Testis (tissue), 3 donors: ENCODE results near the gene IL1RL1. TPM values are rescaled to one million over a fixed set of nuclear protein-coding genes. Genes with fewer than 3 reads are reported as not detected.
A peak's percentile ranks its signal among the peaks of the same experiment; 100 is the strongest.

ENCODE experiments used
- DNase-seq: peaks from one replicate; pipeline ENCODE4 v3.0.0-alpha.2; 2019
- H3K27ac ChIP-seq, 2 donors: fragments of 200-600 bp; sonication (generic); one replicate each; pipeline ENCODE4 v1.5.1; 2019
- H3K27me3 ChIP-seq: fragments of 200-600 bp; sonication (generic); one replicate; pipeline ENCODE4 v1.5.1; 2019
- H3K36me3 ChIP-seq: fragments of 200-600 bp; sonication (generic); one replicate; pipeline ENCODE4 v1.5.1; 2017; ENCODE audit warnings: low read depth; ENCODE audit errors: missing control alignments
- H3K4me1 ChIP-seq: fragments of 200-600 bp; sonication (generic); one replicate; pipeline ENCODE4 v1.5.1; 2019
- H3K4me3 ChIP-seq, 2 donors: fragments of 200-600 bp; sonication (generic); one replicate each; pipeline ENCODE4 v1.5.1; 2017 to 2019
- H3K9me3 ChIP-seq: fragments of 200-600 bp; sonication (generic); one replicate; pipeline ENCODE4 v1.5.1; 2017
- POLR2A ChIP-seq: fragments of 450-650 bp; IDR thresholded peaks from one replicate; pipeline ENCODE4 v1.6.1; 2017; ENCODE audit warnings: antibody characterized with exemption, mild to moderate bottlenecking, moderate library complexity
- whole genome bisulfite sequencing, 2 donors: methylation state at CpG; one replicate each; pipeline ENCODE4 v1.1.5; 2018; 5-methylcytosine and 5-hydroxymethylcytosine counted together
- intact Hi-C: fragments of 100-400 bp; cut with DNase I; formaldehyde crosslinking; loops from one replicate; pipeline ENCODE4 v1.15.1; 2023; ENCODE audit warnings: low total_unique reads
- polyA plus RNA-seq: library from polyadenylated mRNA; stranded (reverse); fragments of 350-450 nt; fragmentation: Illumina TruSeq; extraction: RNeasy Lipid Tissue Mini Kit (QIAGEN cat#74804); gene quantifications from one replicate; pipeline ENCODE4 v1.2.3, GENCODE V29; 2014; ENCODE audit warnings: low read depth, low replicate concordance; ENCODE audit not compliant: insufficient read depth
- total RNA-seq, 2 donors: library from RNA; depleted of rRNA; stranded (reverse); fragments of >200 nt; gene quantifications; one replicate each; pipeline ENCODE4 v1.2.3, GENCODE V29; 2016
- TF ChIP-seq, protein P1 (sequence below), 3 experiments: fragments of 450-650 bp in 2 of 3; fragments of 200-600 bp in 1 of 3; sonication (generic) in 1 of 3; IDR thresholded peaks; one replicate each; pipeline ENCODE4 v1.5.1; 2016 to 2019; ENCODE audit warnings: antibody characterized with exemption in 3 of 3, mild to moderate bottlenecking in 2 of 3, moderate library complexity in 1 of 3

IL1RL1 gene
- total and polyA plus RNA-seq, 3 donors from 2014 or later: 0.78 to 5.8 (median 1.0) TPM

DNA sequence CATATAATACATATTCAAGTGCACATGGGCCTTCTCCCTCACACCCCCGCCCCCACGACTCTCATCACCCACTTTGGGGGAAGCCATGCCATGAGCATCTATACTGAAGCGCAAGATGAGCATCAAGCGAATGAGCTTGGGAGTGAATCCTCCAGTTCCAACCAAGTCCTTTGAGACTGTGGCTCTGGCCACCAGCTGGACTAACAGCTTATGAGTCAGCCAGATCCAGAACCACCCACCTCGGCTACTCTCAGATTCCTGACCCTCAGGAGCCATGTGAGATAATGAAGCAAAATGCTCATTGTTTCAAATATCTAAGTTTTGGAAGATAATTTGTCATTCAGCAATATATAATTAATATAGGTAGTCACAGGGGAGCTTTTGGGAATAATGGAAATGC is 22.2 kb upstream of the IL1RL1 start:
- WGBS, 2 donors: 88 to 90% methylated on average over 5 of the region's 5 CpGs
- H3K27ac ChIP-seq: no peak overlapping the region

DNA sequence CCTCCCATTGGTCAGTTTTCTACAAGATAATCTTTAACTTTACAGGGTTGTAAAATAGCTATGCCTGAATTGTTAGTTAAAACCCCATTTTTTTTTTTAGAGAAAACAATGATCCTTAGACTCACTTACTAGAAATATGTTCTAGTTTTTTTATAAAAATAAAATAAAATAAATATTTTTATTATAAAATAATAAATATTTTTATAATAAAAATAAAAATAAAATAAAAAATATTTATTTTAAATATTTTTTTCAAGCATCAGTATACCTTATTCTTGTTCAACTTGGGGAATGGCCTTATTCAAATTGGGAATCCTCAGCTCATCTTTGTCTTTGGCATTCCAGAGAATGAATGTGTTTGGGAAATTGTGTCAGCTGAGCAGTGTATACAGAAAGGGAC is 20.8 kb upstream of the IL1RL1 start:
- Histone ChIP-seq H3K4me1 (no peaks in the 10 kb centered on the region), H3K4me3 (no peak overlapping the region), H3K9me3 (no peaks in the 10 kb centered on the region), H3K36me3 (no peaks in the 10 kb centered on the region), H3K27ac (no peak overlapping the region), H3K27me3 (no peaks in the 10 kb centered on the region)
- intact Hi-C loops: no loop called here
- TF ChIP-seq, protein P1, sequence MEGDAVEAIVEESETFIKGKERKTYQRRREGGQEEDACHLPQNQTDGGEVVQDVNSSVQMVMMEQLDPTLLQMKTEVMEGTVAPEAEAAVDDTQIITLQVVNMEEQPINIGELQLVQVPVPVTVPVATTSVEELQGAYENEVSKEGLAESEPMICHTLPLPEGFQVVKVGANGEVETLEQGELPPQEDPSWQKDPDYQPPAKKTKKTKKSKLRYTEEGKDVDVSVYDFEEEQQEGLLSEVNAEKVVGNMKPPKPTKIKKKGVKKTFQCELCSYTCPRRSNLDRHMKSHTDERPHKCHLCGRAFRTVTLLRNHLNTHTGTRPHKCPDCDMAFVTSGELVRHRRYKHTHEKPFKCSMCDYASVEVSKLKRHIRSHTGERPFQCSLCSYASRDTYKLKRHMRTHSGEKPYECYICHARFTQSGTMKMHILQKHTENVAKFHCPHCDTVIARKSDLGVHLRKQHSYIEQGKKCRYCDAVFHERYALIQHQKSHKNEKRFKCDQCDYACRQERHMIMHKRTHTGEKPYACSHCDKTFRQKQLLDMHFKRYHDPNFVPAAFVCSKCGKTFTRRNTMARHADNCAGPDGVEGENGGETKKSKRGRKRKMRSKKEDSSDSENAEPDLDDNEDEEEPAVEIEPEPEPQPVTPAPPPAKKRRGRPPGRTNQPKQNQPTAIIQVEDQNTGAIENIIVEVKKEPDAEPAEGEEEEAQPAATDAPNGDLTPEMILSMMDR (IDR thresholded peaks at IDR 0.05): no peak
- no peak for TF ChIP-seq POLR2A
- DNase-seq: no peak

More for the DNA sequence above, 22.2 kb upstream of the IL1RL1 start:
- no peaks in the 10 kb centered on the region for H3K4me1 ChIP-seq
- H3K27me3 ChIP-seq: no peaks in the 10 kb centered on the region
- DNase-seq: no peak
- no peak for TF ChIP-seq POLR2A
- TF ChIP-seq, protein P1 (IDR thresholded peaks at IDR 0.05): no peak
- no peaks in the 10 kb centered on the region for H3K36me3 ChIP-seq
- H3K9me3 ChIP-seq: no peaks in the 10 kb centered on the region
- intact Hi-C loops: no loop called here
- H3K4me3 ChIP-seq: no peak overlapping the region

DNA sequence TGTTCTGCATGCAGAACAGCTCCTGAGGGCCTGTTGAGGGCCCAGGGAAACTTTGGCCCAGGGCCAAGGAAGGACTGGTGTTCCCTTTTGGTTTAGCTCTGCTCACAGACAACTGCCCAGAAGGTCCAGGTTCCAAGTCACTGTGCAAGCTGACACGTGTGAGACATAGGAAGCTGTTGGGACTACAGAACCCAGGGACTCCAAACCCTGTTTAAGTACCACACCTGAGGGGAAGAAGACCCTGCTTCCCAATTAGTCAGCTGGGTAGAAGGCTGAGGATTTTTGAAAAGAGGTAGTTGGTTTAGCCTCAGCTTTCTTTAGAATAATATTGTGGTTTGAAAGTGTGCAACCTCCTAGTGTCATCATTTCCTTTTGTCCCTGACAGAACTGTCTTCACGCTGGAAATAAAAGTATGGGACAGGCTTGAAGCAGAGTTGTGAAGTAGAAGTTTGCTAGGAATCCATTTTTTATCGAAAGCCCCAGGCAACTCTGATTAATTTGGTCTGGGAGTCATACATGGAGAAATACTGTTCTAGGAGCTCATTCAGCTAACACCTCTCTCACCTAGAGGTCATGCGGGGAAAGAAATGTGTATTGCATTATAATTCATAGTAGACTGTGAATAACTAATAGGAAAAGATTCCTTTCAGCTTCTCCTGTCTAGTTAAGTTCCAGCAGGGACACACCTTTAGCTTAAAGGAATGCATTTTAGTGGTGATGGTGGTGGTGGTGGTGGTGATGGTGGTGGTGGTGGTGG is 19.9 kb upstream of the IL1RL1 start:
- intact Hi-C loops: no loop called here
- Histone ChIP-seq H3K27ac (no peak overlapping the region), H3K4me1 (no peaks in the 10 kb centered on the region), H3K36me3 (no peaks in the 10 kb centered on the region), H3K9me3 (no peaks in the 10 kb centered on the region), H3K4me3 (no peak overlapping the region), H3K27me3 (no peaks in the 10 kb centered on the region)
- DNase-seq: peak; percentile 31
- TF ChIP-seq, protein P1 (IDR thresholded peaks at IDR 0.05): no peak
- no peak for TF ChIP-seq POLR2A
- 79 to 86% methylated on average over 4 of the region's 4 CpGs for whole genome bisulfite sequencing, 2 donors

DNA sequence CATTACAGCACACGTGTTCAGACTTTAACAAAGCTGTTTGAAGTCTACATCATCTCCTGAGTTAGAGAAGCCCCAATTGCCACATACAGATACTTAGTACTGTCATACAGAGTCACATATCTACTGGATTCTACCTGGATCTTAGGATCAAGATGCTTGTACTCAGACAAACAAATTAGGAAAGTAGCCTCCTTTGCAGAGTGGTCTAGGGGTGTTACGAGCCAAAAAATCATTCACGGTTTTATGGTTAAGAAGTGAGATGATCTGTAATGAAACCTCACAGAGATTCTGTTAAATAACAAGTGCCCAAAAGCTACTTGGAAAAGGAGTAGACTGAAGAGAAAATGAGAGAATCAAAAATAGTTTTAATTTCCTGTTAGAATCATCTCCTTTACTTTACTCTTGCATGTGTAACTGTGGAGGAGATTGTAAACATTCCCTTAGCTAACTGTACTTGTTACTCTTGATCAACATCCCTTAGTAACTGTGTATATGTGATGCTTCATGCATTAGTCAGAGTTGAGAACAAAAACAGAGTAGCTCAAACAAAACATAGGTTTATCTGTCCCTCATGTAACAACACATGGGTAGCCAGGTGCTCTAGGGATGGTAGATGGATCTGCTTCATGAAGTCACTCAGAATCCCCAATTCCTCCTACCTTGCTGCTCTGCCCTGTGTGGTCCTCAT is 16.4 kb upstream of the IL1RL1 start:
- TF ChIP-seq POLR2A: no peak
- TF ChIP-seq, protein P1 (IDR thresholded peaks at IDR 0.05): no peak
- H3K27me3 ChIP-seq: no peaks in the 10 kb centered on the region
- no peak overlapping the region for H3K27ac ChIP-seq
- no peaks in the 10 kb centered on the region for H3K9me3 ChIP-seq
- H3K4me1 ChIP-seq: no peaks in the 10 kb centered on the region
- WGBS, 2 donors: 85 to 90% methylated on average over 3 of the region's 3 CpGs
- no peaks in the 10 kb centered on the region for H3K36me3 ChIP-seq
- no peak overlapping the region for H3K4me3 ChIP-seq
- intact Hi-C loops: no loop called here
- no peak for DNase-seq
